ENCODE data around the gene TXNL4B. TPM values are rescaled to one million over a fixed set of nuclear protein-coding genes. Genes with fewer than 3 reads are reported as not detected.

TXNL4B gene
- total and polyA plus RNA-seq, 10 of the 15 experiments (the other 5 are each of a cell fraction or from before 2014, with no cell fraction given): 11.1 to 24.0 (median 15.9) TPM

GRCh38 chr16:72132726-72133125 lies 39.3 kb upstream of the TXNL4B start:
- Histone ChIP-seq H3K27ac (ENCODE audit: control insufficient read depth, insufficient read depth) (no peak overlapping the region), H3K4me3 (no peak overlapping the region), H3K36me3 (ENCODE audit: control insufficient read depth in 2 of 2, insufficient read depth in 2 of 2, low read length in 1 of 2) (no peaks in the 10 kb centered on the region), H3K27me3 (replicated peaks in 1 of 2; ENCODE audit: control insufficient read depth in 2 of 2, insufficient read depth in 2 of 2, low read length in 1 of 2) (no peaks in the 10 kb centered on the region), H3K9me3 (replicated peaks; ENCODE audit: control insufficient read depth, insufficient read depth, low read length) (no peaks in the 10 kb centered on the region), H2AFZ (ENCODE audit: control insufficient read depth, low read depth, low read length) (no peak overlapping the region), H4K20me1 (ENCODE audit: control insufficient read depth, insufficient read depth) (no peaks in the 10 kb centered on the region), H3K4me1 (ENCODE audit: control insufficient read depth, insufficient read depth, low read length) (no peaks in the 10 kb centered on the region), H3K9ac (ENCODE audit: control insufficient read depth, insufficient read depth, low read length) (no peak overlapping the region), H3K79me2 (ENCODE audit: control insufficient read depth, insufficient read depth, low read length) (no peaks in the 10 kb centered on the region), H3K4me2 (ENCODE audit: control insufficient read depth, insufficient read depth) (no peak overlapping the region)
- BruUV-seq (replicated peaks): no TSS peak
- FAIRE-seq (no peak), DNase-seq (ENCODE audit: low read depth, low spot score) (no peak), ATAC-seq (no peak)
- in situ Hi-C loops (cut with MboI) (no loop called here), intact Hi-C loops (cut with micrococcal nuclease; ENCODE audit: unreplicated experiment) (no loop called here)
- SMC1A ChIA-PET (ENCODE audit: uncharacterized antibody, unreplicated experiment): no interaction called here
- CTCF ChIA-PET: no interaction called here
- RAD21 ChIA-PET (ENCODE audit: unreplicated experiment): no interaction called here
- POLR2A ChIA-PET: no interaction called here
- WGBS (ENCODE audit: insufficient coverage, insufficient replicate concordance, low lambda C conversion rate, missing lambda C conversion rate): 30% methylated on average over 3 of the region's 3 CpGs
- TF ChIP-seq CREM (IDR thresholded peaks at IDR 0.05; ENCODE audit: low read depth) (no peak), CHD1 (IDR thresholded peaks at IDR 0.05; ENCODE audit: low read depth, low read length) (no peak), NR2C1 (IDR thresholded peaks at IDR 0.05) (no peak), DPF2 (IDR thresholded peaks at IDR 0.05) (no peak), SMC3 (IDR thresholded peaks at IDR 0.05; ENCODE audit: borderline replicate concordance, low read length) (no peak), BHLHE40 (IDR thresholded peaks at IDR 0.05; ENCODE audit: borderline replicate concordance in 1 of 2, low read depth in 2 of 2, low read length in 1 of 2) (no peak), HCFC1 (IDR thresholded peaks at IDR 0.05; ENCODE audit: low read length) (no peak), ZZZ3 (IDR thresholded peaks at IDR 0.05; ENCODE audit: control insufficient read depth, insufficient read length, low read depth) (no peak), IRF5 (IDR thresholded peaks at IDR 0.05; ENCODE audit: borderline replicate concordance) (no peak), ZSCAN29 (IDR thresholded peaks at IDR 0.05) (no peak), MLLT1 (IDR thresholded peaks at IDR 0.05) (no peak), CREB1 (IDR thresholded peaks at IDR 0.05; ENCODE audit: low read depth) (no peak), SMAD1 (IDR thresholded peaks at IDR 0.05; ENCODE audit: low read depth, partially characterized antibody) (no peak), NKRF (conservative IDR thresholded peaks at IDR 0.05) (no peak), SKIL (IDR thresholded peaks at IDR 0.05; ENCODE audit: low read depth, poor library complexity, severe bottlenecking) (no peak), BCL3 (IDR thresholded peaks at IDR 0.05; ENCODE audit: borderline replicate concordance, insufficient read depth, low read depth, low read length, poor library complexity, severe bottlenecking) (no peak), FOXM1 (IDR thresholded peaks at IDR 0.05; ENCODE audit: low read depth, low read length) (no peak)
